Activated naive CD4-positive, alpha-beta T cell treated with anti-CD3 and anti-CD28 coated beads, Interleukin-2, amount 50 U/mL, for 24 hours (primary cell): ENCODE results near the gene BUD23.

ENCODE experiments used
- H3K27ac Mint-ChIP-seq: one replicate; pipeline ENCODE4 v1.8.0; 2021; ENCODE audit warnings: mild to moderate bottlenecking, mixed read lengths
- H3K27me3 Mint-ChIP-seq: one replicate; pipeline ENCODE4 v1.8.0; 2021; ENCODE audit warnings: mixed read lengths
- H3K36me3 Mint-ChIP-seq: one replicate; pipeline ENCODE4 v1.8.0; 2021; ENCODE audit warnings: mixed read lengths
- H3K4me1 Mint-ChIP-seq: one replicate; pipeline ENCODE4 v1.8.0; 2021; ENCODE audit warnings: mixed read lengths
- H3K4me3 Mint-ChIP-seq: one replicate; pipeline ENCODE4 v1.8.0; 2021; ENCODE audit warnings: mild to moderate bottlenecking, mixed read lengths
- H3K9me3 Mint-ChIP-seq: one replicate; pipeline ENCODE4 v1.8.0; 2021; ENCODE audit warnings: mixed read lengths

Gene BUD23, protein sequence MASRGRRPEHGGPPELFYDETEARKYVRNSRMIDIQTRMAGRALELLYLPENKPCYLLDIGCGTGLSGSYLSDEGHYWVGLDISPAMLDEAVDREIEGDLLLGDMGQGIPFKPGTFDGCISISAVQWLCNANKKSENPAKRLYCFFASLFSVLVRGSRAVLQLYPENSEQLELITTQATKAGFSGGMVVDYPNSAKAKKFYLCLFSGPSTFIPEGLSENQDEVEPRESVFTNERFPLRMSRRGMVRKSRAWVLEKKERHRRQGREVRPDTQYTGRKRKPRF

DNA sequence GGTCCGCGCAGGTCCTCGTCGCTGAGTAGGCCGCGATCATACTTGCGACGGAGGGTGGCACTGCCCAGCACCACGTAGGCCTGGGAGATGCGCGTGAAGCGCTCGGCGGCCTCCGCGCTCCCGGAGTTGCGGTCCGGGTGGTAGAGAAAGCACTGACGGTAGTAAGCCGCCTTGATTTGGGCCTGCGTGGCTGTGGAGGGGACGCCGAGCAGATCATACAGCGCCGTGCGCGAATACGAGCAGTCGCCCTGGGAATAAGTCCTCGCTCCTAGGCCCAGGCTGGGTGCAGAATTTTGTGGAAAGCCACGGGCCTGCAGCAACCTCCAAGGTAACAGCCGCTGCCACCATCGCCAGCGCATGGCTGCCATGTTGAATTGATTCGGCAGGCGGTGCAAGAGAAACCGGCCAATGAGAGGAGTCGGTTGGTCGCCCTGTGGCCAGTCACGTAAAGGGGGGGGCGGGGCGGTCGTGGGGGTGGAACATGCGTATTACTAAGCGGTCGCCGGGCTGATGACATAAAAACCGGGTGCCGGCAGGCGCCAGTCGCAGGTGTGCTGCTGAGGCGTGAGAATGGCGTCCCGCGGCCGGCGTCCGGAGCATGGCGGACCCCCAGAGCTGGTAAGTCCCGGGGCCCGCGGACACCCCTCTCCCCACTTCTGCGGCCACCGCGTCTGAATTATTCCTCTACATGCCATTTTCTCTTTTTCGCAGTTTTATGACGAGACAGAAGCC is at the start of gene BUD23, which contains the start of gene DNAJC30:
Gene BUD23 (plus strand): TSS at position 542 of the 732 bp plus-strand sequence. CDS start 29 bp downstream, at position 571.
Gene DNAJC30 (minus strand): TSS at position 398 of the 732 bp plus-strand sequence. CDS start 30 bp downstream, at position 368.
- Mint-ChIP-seq H3K27me3 (no peaks in the 10 kb centered on the region), H3K9me3 (no peaks in the 10 kb centered on the region), H3K36me3 (peaks cover 9% of the 10 kb centered on the region), H3K4me1 (peaks cover 40% of the 10 kb centered on the region), H3K4me3 (peak within 1 kb of the TSS; percentile 100), H3K27ac (peak within 1 kb of the TSS; percentile 98)

DNA sequence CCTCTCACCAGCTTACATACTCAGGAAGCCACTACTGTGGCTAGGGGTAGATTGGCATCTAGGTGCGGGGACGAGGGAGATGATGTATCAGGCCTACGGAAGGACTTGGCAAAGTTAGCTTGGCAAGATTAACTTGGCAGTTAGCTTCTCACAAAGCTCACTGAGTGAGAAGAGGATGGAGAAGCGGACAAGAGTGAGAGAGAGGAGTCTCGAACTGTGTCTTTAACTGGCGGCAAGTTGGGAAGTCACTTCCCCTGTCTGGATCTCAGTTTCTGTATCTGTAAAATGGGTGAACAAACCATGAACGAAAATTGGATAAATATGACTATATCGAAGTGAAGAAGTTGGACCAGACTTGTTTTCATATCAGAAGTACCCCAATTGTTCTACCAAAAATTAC is 49.6 kb upstream of the BUD23 start:
- peaks cover 16% of the 10 kb centered on the region for H3K27me3 Mint-ChIP-seq
- H3K9me3 Mint-ChIP-seq, result no peaks in the 10 kb centered on the region
- H3K4me1 Mint-ChIP-seq, result no peaks in the 10 kb centered on the region
- no peaks in the 10 kb centered on the region for H3K36me3 Mint-ChIP-seq
- H3K27ac Mint-ChIP-seq, result no peak overlapping the region
- H3K4me3 Mint-ChIP-seq, result no peak overlapping the region

DNA sequence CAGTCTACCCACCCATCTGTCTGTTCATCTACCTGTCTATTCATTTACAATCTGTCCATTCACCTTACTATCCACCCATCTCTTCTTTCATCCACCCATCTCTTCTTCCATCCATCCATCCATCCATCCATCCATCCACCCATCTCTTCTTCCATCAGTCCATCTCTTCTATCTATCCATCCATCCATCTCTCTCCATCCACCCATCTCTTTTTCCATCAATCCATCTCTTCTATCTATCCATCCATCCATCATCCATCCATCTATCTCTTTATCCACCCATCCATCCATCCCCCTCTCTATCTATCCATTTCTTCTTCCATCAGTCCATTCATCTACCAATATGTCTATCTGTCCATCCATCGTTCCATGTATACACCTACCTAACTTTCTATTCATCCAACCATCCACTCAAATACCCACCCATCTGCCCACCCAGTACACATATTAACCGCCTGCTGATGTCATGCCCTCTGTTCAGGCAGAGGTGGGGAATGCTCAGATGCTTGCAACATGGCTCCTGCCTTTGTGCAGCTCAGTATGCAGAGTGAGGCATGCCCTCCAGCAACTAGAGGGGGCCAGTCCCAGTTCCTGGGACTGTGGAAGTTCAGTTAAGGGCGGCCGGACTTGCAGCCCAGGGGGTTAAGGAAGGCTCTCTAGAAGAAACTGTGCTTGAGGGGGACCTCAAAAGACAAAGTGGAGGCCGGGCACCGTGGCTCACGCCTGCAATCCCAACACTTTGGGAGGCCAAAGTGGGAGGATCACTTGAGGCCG is 47.8 kb upstream of the BUD23 start:
- Mint-ChIP-seq H3K27me3 (peaks cover 13% of the 10 kb centered on the region), H3K36me3 (no peaks in the 10 kb centered on the region), H3K9me3 (no peaks in the 10 kb centered on the region), H3K27ac (no peak overlapping the region), H3K4me3 (no peak overlapping the region), H3K4me1 (no peaks in the 10 kb centered on the region)

DNA sequence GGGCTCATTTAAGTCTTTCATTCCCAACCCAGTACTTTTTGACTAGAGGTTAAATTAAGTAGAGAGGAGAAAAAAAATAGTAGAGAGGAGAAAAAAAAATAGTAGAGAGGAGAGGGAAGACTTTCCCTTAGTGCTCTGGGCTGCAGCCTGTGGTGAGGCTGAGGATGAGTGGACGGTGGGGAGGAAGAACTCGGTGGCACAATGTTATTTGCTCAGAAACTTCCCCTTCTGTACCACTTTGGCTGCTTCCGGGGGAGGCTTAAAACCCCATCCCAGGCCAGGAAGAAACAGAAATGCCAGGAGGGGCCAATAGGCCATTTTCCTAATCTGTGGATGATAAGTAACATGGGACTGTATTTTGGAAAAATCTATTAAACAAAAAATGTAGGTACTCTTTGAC is 44.5 kb upstream of the BUD23 start:
- no peak overlapping the region for H3K4me3 Mint-ChIP-seq
- H3K9me3 Mint-ChIP-seq, result no peaks in the 10 kb centered on the region
- no peak overlapping the region for H3K27ac Mint-ChIP-seq
- H3K36me3 Mint-ChIP-seq, result no peaks in the 10 kb centered on the region
- H3K4me1 Mint-ChIP-seq, result no peaks in the 10 kb centered on the region
- H3K27me3 Mint-ChIP-seq, result peaks cover 10% of the 10 kb centered on the region

DNA sequence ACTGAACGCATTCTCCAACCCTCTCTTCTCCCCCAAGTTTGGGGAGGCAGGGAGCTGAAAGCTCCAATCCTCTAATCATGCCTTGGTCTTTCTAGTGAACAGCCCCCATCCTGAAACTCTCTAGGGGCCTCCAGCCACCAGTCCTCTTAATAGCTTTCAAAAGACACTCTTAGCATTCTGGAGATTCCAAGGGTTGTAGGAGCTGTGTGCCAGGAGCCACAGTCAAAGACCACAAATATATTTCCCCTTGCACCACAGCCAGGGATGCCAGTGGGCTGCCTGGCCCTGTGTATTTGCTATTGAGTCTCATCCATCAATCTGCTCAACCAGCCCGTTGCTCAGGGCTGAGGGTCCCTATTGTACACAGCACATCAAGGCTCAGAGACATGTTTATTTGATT is 40.6 kb upstream of the BUD23 start:
- H3K36me3 Mint-ChIP-seq, result no peaks in the 10 kb centered on the region
- peaks cover 9% of the 10 kb centered on the region for H3K27me3 Mint-ChIP-seq

DNA sequence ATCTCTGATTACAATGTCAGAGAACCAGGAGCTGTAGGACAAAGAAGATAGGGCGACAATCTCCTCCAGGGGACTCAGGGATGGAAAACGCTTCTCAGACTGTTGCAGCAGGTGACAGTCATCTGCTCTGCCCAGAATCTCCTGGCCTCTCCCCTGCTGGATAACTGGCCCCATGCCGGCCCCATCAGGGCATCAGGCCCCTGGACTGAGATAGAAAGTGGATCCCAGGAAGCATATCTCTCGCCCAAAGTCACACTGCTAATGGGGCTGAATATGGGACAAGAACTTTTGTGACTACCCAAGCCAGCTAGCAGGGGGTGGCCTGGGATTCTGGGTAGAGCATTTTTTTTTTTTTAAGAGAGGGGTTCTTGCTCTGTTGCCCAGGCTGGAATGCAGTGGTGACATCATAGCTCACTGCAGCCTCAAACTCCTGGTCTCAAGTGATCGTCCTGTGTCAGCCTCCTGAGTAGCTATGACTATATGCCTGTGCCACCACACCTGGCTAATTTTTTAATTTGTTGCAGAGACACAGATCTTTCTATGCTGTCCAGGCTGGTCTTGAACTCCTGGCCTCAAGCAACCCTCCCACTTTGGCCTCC is 38.6 kb upstream of the BUD23 start:
- H3K4me1 Mint-ChIP-seq, result peaks cover 12% of the 10 kb centered on the region
- peaks cover 22% of the 10 kb centered on the region for H3K27me3 Mint-ChIP-seq
- no peak overlapping the region for H3K4me3 Mint-ChIP-seq
- no peaks in the 10 kb centered on the region for H3K9me3 Mint-ChIP-seq
- peaks cover 2% of the 10 kb centered on the region for H3K36me3 Mint-ChIP-seq
- H3K27ac Mint-ChIP-seq, result no peak overlapping the region

More for the DNA sequence above, 40.6 kb upstream of the BUD23 start:
- no peak overlapping the region for H3K4me3 Mint-ChIP-seq
- no peaks in the 10 kb centered on the region for H3K4me1 Mint-ChIP-seq
- H3K27ac Mint-ChIP-seq, result no peak overlapping the region
- no peaks in the 10 kb centered on the region for H3K9me3 Mint-ChIP-seq

DNA sequence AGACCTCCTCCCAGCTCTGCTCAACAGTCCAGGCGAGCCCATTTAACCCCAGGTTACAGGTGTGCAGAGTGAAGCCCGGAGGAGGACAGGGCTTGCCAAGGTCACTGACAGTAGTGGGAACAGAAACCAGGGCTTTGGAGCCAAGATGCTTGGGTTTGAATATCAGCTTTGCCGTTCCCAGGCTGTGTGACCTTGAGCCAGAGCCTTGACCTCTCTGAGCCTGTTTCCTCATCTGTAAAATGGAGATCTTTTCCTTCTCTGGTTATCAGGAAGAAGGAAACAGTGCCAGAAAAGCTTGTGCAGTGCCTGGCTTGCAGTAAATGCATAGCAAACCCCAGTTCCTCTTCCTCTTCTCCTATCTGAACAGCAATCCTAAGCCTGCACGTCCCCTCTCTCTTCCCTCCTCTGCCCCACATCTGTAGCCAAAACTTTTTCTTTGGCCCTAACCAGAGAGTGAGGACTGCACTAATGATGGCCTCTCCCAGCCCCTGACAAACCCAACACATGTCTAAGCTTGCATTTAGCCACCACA is 37.7 kb upstream of the BUD23 start:
- peaks cover 2% of the 10 kb centered on the region for H3K36me3 Mint-ChIP-seq
- peaks cover 28% of the 10 kb centered on the region for H3K27me3 Mint-ChIP-seq
- H3K4me1 Mint-ChIP-seq, result peaks cover 12% of the 10 kb centered on the region
- no peak overlapping the region for H3K27ac Mint-ChIP-seq
- no peaks in the 10 kb centered on the region for H3K9me3 Mint-ChIP-seq
- H3K4me3 Mint-ChIP-seq, result no peak overlapping the region

DNA sequence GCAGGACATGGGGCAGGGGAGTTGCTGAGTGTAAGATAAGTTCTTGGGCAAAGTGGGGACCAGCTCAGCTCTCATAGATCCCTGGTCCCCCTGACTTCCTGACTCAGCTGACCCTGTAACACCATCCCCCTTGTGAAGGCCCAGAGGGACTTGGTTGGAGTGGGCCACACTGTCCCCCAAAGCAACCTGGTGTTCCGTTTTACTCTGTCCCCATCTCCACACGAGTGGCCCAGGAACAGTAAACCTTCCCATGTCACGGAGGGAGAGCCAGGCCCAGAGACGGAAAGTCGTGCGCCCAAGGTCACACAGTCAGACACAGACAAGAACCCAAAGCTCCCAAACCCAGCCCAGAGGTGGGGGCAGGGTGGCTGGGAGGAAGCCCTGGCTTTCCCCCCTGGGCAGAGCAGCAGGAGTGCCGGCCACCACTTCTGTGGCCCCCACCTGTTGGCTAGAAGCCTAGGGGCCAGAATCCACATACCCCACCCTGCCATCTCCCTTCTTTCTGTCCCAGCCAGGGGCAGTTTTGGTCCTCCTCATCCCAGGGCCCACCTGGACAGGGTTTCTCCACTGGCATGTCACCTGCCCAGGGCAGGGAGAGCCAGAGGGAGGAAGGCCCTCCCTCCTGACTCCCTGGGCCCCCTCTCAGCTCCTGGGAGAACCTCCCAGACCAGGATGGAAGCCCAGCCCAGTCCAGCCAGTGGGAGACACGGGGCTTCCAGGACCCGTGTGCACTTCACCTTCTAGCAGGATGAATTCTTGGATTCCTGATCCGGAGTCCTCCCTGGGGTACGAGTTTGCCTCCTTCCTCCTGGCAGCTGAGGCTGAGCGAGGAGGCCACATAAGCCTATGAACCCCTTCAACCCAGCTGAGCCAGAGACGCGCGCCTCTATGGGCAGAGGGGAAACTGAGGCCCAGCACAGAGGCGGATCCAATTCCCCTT is 36.3 kb upstream of the BUD23 start:
- no peak overlapping the region for H3K27ac Mint-ChIP-seq
- no peak overlapping the region for H3K4me3 Mint-ChIP-seq
- no peaks in the 10 kb centered on the region for H3K9me3 Mint-ChIP-seq
- peaks cover 34% of the 10 kb centered on the region for H3K27me3 Mint-ChIP-seq
- H3K4me1 Mint-ChIP-seq, result peaks cover 12% of the 10 kb centered on the region
- peaks cover 2% of the 10 kb centered on the region for H3K36me3 Mint-ChIP-seq

DNA sequence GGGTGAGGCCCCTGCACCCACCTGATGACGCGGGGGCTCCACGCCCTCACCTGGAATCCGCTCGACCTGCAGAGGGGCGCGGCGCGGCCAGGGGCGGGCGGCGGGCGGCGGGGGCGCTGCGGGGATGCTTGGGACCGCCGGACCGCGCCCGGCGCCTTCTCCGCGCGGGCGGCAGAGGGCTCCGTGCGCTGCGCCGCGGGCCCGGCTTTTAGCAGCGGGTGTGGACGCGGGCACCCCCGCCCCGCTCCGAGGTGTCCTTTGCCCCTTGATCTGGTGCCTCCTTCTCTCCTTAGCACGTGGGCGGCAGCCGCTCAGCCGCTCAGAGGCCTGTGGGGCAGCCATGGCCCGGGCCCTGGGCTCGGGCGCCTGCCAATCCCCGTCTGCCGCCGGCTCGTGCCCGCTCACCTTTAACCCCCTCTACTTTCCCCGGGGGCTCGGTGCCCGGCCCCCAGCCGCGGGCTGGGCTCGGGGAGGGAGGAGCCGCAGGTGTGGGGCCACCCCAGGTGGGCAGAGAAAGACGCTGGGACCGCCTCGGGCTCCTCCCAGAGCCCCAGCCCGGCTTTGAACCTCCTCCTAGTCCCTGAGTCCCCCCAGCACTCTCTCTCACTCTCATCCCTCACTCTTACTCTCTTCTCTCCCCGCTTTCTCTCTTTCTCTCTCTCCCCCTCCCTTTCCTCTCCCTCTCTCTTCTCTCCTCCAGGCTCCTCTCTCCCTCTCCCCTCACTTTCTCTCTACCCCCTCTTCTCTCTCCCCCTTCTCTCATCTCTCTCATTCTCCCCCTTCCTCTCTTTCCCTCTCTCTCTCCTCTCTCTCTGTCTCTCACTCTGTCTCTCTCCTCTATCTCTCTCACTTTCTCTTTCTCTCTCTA is 35.4 kb upstream of the BUD23 start:
- no peaks in the 10 kb centered on the region for H3K9me3 Mint-ChIP-seq
- peaks cover 2% of the 10 kb centered on the region for H3K36me3 Mint-ChIP-seq
- peaks cover 12% of the 10 kb centered on the region for H3K4me1 Mint-ChIP-seq
- peaks cover 38% of the 10 kb centered on the region for H3K27me3 Mint-ChIP-seq
- H3K27ac Mint-ChIP-seq, result no peak overlapping the region
- peak overlapping the region; percentile 67 for H3K4me3 Mint-ChIP-seq

DNA sequence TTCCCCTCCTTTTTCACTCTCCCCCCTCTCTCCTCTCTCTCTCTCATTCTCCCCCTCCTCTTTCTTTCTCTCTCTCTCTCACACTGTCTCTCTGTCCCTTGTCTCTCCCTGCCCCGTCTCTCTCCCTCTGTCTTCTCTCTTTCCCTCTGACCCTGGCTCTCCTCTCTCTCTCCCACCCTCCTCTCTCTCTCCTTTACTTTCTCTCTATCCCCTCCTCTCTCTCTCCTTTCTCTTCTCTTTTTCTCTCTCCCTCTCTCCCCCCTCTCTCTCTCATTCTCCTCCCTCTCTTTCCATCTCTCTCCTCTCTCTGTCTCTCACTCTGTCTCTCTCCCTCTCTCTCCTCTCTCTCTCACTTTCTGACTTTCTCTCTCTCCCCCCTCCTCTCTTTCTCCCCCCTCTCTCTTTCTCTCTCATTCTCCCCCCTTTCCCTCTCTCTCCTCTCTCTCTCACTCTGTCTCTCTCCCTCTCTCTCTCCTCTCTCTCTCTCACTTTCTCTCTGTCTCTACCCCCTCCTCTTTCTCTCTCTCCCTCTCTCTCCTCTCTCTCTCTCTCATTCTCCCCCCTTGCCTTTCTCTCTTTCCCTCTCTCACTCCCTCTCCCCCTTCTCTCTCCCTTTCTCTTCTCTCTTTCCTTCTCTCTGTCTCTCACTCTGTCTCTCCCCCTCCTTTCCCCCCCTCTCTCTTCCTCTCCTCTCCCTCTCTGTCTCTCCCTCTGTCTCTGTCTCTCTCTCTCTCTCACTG is 34.6 kb upstream of the BUD23 start:
- Mint-ChIP-seq H3K9me3 (no peaks in the 10 kb centered on the region), H3K4me1 (peaks cover 12% of the 10 kb centered on the region), H3K4me3 (peak overlapping the region; percentile 67), H3K27ac (no peak overlapping the region), H3K36me3 (peaks cover 2% of the 10 kb centered on the region), H3K27me3 (peaks cover 37% of the 10 kb centered on the region)

DNA sequence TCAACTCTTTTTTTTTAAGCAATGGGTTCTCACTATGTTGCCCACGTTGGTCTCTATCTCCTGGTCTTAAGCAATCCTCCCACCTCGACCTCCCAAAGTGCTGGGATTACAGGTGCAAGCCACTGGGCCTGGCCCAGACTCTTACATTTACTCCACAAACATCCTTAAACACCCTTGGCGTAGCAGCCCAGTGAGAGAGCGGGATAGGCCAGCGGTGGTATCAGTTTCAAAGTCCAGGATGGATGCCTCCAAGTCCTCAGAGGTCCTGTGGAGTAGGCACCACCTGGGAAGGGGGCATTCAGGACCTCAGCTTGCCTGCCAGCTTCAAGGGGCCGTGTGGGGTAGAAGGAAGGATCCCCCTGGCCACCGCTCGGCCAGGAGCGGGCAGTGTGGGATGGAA is 33.8 kb upstream of the BUD23 start:
- Mint-ChIP-seq H3K27me3 (peaks cover 37% of the 10 kb centered on the region), H3K36me3 (peaks cover 2% of the 10 kb centered on the region), H3K4me1 (peaks cover 12% of the 10 kb centered on the region), H3K27ac (no peak overlapping the region), H3K4me3 (no peak overlapping the region), H3K9me3 (no peaks in the 10 kb centered on the region)

DNA sequence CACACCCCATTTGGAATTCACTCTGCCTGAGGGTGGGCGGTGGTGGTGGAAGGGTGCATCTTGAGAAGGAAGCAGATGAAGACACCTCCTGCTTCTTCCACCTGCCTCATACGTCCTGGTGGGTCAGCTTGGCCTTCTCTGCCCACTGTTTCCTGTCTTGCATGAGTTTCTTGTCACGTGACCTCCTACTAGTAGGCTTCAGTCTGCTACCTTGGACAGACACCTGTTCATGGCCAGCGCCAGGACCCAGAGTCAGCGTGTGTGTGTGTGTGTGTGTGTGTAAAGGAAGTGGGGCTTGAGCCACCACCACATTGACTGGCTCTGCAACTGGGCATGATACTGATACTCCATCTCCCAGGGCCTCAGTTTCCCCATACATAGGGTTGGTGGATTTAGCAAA is 32.9 kb upstream of the BUD23 start:
- peaks cover 2% of the 10 kb centered on the region for H3K36me3 Mint-ChIP-seq
- peaks cover 41% of the 10 kb centered on the region for H3K27me3 Mint-ChIP-seq
- H3K27ac Mint-ChIP-seq, result peak overlapping the region; percentile 24
- H3K4me1 Mint-ChIP-seq, result peaks cover 12% of the 10 kb centered on the region
- H3K4me3 Mint-ChIP-seq, result no peak overlapping the region
- H3K9me3 Mint-ChIP-seq, result no peaks in the 10 kb centered on the region

DNA sequence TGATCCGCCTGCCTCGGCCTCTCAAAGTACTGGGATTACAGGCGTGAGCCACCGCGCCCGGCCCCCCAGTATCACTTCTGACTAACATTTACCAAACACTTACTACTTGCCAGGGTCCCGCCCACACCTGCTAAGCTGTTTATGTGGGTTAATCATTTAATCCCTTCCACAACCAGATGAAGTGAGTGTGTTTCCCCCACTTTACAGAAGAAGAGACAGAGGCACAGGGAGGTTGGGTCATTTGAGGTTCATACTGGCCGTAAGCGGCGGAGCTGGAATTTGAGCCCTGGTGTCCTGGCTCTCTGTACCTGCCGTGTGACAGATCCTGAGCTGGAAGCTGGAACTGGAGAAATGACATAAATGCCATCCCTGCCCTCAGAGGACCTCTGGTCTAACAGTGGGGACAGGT is 30.9 kb upstream of the BUD23 start:
- H3K36me3 Mint-ChIP-seq, result peaks cover 2% of the 10 kb centered on the region
- H3K27ac Mint-ChIP-seq, result no peak overlapping the region
- H3K4me3 Mint-ChIP-seq, result no peak overlapping the region
- no peaks in the 10 kb centered on the region for H3K9me3 Mint-ChIP-seq
- H3K27me3 Mint-ChIP-seq, result peaks cover 35% of the 10 kb centered on the region
- H3K4me1 Mint-ChIP-seq, result peaks cover 12% of the 10 kb centered on the region
